Naive thymus-derived CD8-positive, alpha-beta T cell (primary cell): ENCODE data around the gene SLC9A5. TPM values are rescaled to one million over a fixed set of nuclear protein-coding genes. Genes with fewer than 3 reads are reported as not detected.

Experiments used
- ATAC-seq, 2 donors: fragments of 150-1000 bp; cut with Tn5 transposase in 1 of 2; sonication (Bioruptor Pico), chemical (Tn5 transposase) in 1 of 2; 1 replicate in 1 of 2; 2 replicates in 1 of 2; pipeline ENCODE4 v1.10.0; 2021; ENCODE audit warnings: mild to moderate bottlenecking in 2 of 2, moderate library complexity in 2 of 2
- POLR2A ChIA-PET: fragments of 350-600 bp; sonication (Branson Sonifier 250); formaldehyde crosslinking; loops from one replicate; lab custom pipeline; 2021; ENCODE audit warnings: antibody characterized with exemption; lab: Charles Lee
- DNase-seq, 10 donors: peaks; one replicate each; pipeline versions ENCODE4 v3.0.0 to v3.0.0-alpha.2; 2020 to 2022
- H3K27ac Mint-ChIP-seq, 10 donors: one replicate each; pipeline ENCODE4 v1.8.0; 2020 to 2022; ENCODE audit warnings: mild to moderate bottlenecking in 10 of 10, mixed read lengths in 10 of 10, moderate library complexity in 4 of 10, inconsistent platforms in 1 of 10
- H3K27me3 Mint-ChIP-seq, 5 donors: one replicate each; pipeline ENCODE4 v1.8.0; 2021 to 2022; ENCODE audit warnings: mixed read lengths in 5 of 5
- H3K36me3 Mint-ChIP-seq, 3 donors: one replicate each; pipeline ENCODE4 v1.8.0; 2020 to 2022; ENCODE audit warnings: mixed read lengths in 3 of 3, mild to moderate bottlenecking in 2 of 3, inconsistent platforms in 1 of 3
- H3K4me1 Mint-ChIP-seq, 4 donors: one replicate each; pipeline ENCODE4 v1.8.0; 2021 to 2022; ENCODE audit warnings: mixed read lengths in 4 of 4
- H3K4me3 Mint-ChIP-seq, 10 donors: one replicate each; pipeline ENCODE4 v1.8.0; 2020 to 2022; ENCODE audit warnings: mild to moderate bottlenecking in 10 of 10, mixed read lengths in 10 of 10, moderate library complexity in 6 of 10, inconsistent platforms in 1 of 10
- H3K9me3 Mint-ChIP-seq, 9 donors: one replicate each; pipeline ENCODE4 v1.8.0; 2020 to 2022; ENCODE audit warnings: mixed read lengths in 9 of 9, mild to moderate bottlenecking in 3 of 9, inconsistent platforms in 1 of 9, moderate library complexity in 1 of 9
- polyA plus RNA-seq, 3 donors: library from polyadenylated mRNA; unstranded; fragments of 300-500 nt; fragmentation: Illumina TruSeq; gene quantifications; one replicate each; pipeline ENCODE4 v1.2.3, GENCODE V29; 2021
- total RNA-seq, 8 experiments: library from RNA in 2 of 8; stranded (reverse) in 2 of 8; gene quantifications; one replicate each; pipeline ENCODE4 v1.2.3 and lab custom pipeline; 2021 to 2026

Gene SLC9A5
- total and polyA plus RNA-seq, 5 experiments from 2014 or later: 0.04 to 2.7 (median 0.20) TPM

GRCh38 chr16:67252609-67253497, 4.1 kb downstream of the SLC9A5 start:
- no peak overlapping the region for H3K27ac Mint-ChIP-seq
- no peaks in the 10 kb centered on the region for H3K36me3 Mint-ChIP-seq
- H3K9me3 Mint-ChIP-seq: no peaks in the 10 kb centered on the region
- POLR2A ChIA-PET: no interaction called here
- ATAC-seq (no peak), DNase-seq (no peak)
- peaks cover 2 to 30% (median 12%) of the 10 kb centered on the region in 5 donors for H3K27me3 Mint-ChIP-seq
- peaks cover 13 to 19% (median 18%) of the 10 kb centered on the region in 4 donors for H3K4me1 Mint-ChIP-seq
- H3K4me3 Mint-ChIP-seq: peak overlapping the region in 1 of 10 donors; percentile 20

- no peak for ATAC-seq
- Mint-ChIP-seq H3K9me3 (no peaks in the 10 kb centered on the region), H3K27ac (no peak overlapping the region), H3K4me1 (peaks cover 2 to 4% (median 3%) of the 10 kb centered on the region in 4 donors), H3K36me3 (no peaks in the 10 kb centered on the region), H3K27me3 (peaks cover 5 to 34% (median 13%) of the 10 kb centered on the region in 5 donors), H3K4me3 (no peak overlapping the region)
- DNase-seq: no peak
- POLR2A ChIA-PET: no interaction called here
These were observed 6.2 kb downstream of the SLC9A5 start for GRCh38 chr16:67254801-67255552.

- no peaks in the 10 kb centered on the region for H3K36me3 Mint-ChIP-seq
- POLR2A ChIA-PET: no interaction called here
- peaks cover 7 to 35% (median 18%) of the 10 kb centered on the region in 5 donors for H3K27me3 Mint-ChIP-seq
- H3K4me1 Mint-ChIP-seq: peaks cover 0 to 4% (median 0%) of the 10 kb centered on the region in 4 donors
- DNase-seq (no peak), ATAC-seq (no peak)
- no peak overlapping the region for H3K27ac Mint-ChIP-seq
- H3K9me3 Mint-ChIP-seq: no peaks in the 10 kb centered on the region
- H3K4me3 Mint-ChIP-seq: no peak overlapping the region
These were observed 6.9 kb downstream of the SLC9A5 start for GRCh38 chr16:67255553-67256221.

- POLR2A ChIA-PET: no interaction called here
- no peak for ATAC-seq
- DNase-seq: no peak
- peaks cover 8 to 46% (median 18%) of the 10 kb centered on the region in 5 donors for H3K27me3 Mint-ChIP-seq
- no peaks in the 10 kb centered on the region for H3K9me3 Mint-ChIP-seq
- H3K4me3 Mint-ChIP-seq: no peak overlapping the region
- H3K4me1 Mint-ChIP-seq: peaks cover 0 to 4% (median 0%) of the 10 kb centered on the region in 4 donors
- no peaks in the 10 kb centered on the region for H3K36me3 Mint-ChIP-seq
- H3K27ac Mint-ChIP-seq: no peak overlapping the region
These were observed 8.0 kb downstream of the SLC9A5 start for GRCh38 chr16:67256701-67257230.

GRCh38 chr16:67257486-67258160, 8.8 kb downstream of the SLC9A5 start:
- POLR2A ChIA-PET: interaction anchor here (0.5 kb wide), 1 partner anchor 788 kb away, joined by 4 read pairs; no protein-coding TSS in a partner anchor

GRCh38 chr16:67258161-67258835, 9.5 kb downstream of the SLC9A5 start:
- peaks cover 0 to 6% (median 0%) of the 10 kb centered on the region in 4 donors for H3K4me1 Mint-ChIP-seq
- DNase-seq: no peak
- H3K9me3 Mint-ChIP-seq: no peaks in the 10 kb centered on the region
- no peak overlapping the region for H3K27ac Mint-ChIP-seq
- H3K27me3 Mint-ChIP-seq: peaks cover 8 to 53% (median 25%) of the 10 kb centered on the region in 5 donors
- H3K36me3 Mint-ChIP-seq: no peaks in the 10 kb centered on the region
- POLR2A ChIA-PET: no interaction called here
- ATAC-seq: no peak
- no peak overlapping the region for H3K4me3 Mint-ChIP-seq

More at GRCh38 chr16:67257486-67258160, 8.8 kb downstream of the SLC9A5 start:
- H3K9me3 Mint-ChIP-seq: no peaks in the 10 kb centered on the region
- H3K27me3 Mint-ChIP-seq: peaks cover 8 to 53% (median 18%) of the 10 kb centered on the region in 5 donors
- H3K4me1 Mint-ChIP-seq: peaks cover 0 to 4% (median 0%) of the 10 kb centered on the region in 4 donors
- H3K4me3 Mint-ChIP-seq: no peak overlapping the region
- no peaks in the 10 kb centered on the region for H3K36me3 Mint-ChIP-seq
- DNase-seq: no peak
- no peak for ATAC-seq
- H3K27ac Mint-ChIP-seq: no peak overlapping the region

GRCh38 chr16:67259705-67260104, 10.9 kb downstream of the SLC9A5 start:
- Mint-ChIP-seq H3K36me3 (no peaks in the 10 kb centered on the region), H3K27me3 (peaks cover 8 to 52% (median 28%) of the 10 kb centered on the region in 5 donors), H3K9me3 (no peaks in the 10 kb centered on the region), H3K4me1 (peaks cover 0 to 8% (median 0%) of the 10 kb centered on the region in 4 donors), H3K4me3 (no peak overlapping the region), H3K27ac (no peak overlapping the region)
- POLR2A ChIA-PET: no interaction called here
- DNase-seq: no peak
- no peak for ATAC-seq

GRCh38 chr16:67260426-67261063, 11.8 kb downstream of the SLC9A5 start:
- Mint-ChIP-seq H3K4me3 (no peak overlapping the region), H3K9me3 (no peaks in the 10 kb centered on the region), H3K36me3 (no peaks in the 10 kb centered on the region), H3K27me3 (peaks cover 8 to 52% (median 28%) of the 10 kb centered on the region in 5 donors), H3K4me1 (peaks cover 0 to 8% (median 0%) of the 10 kb centered on the region in 4 donors), H3K27ac (peak overlapping the region in 1 of 10 donors; percentile 62)
- POLR2A ChIA-PET: interaction anchor here (0.6 to 0.7 kb wide), 3 partner anchors 10 to 375 kb away, joined by 3 to 5 read pairs (median 4); no protein-coding TSS in a partner anchor
- no peak for ATAC-seq
- no peak for DNase-seq

GRCh38 chr16:67263201-67263600, 14.4 kb downstream of the SLC9A5 start:
- POLR2A ChIA-PET: no interaction called here
- Mint-ChIP-seq H3K4me1 (peaks cover 0 to 8% (median 0%) of the 10 kb centered on the region in 4 donors), H3K4me3 (no peak overlapping the region), H3K27me3 (peaks cover 3 to 38% (median 15%) of the 10 kb centered on the region in 5 donors), H3K27ac (peak overlapping the region in 1 of 10 donors; percentile 48), H3K9me3 (no peaks in the 10 kb centered on the region), H3K36me3 (no peaks in the 10 kb centered on the region)
- DNase-seq (no peak), ATAC-seq (no peak)

GRCh38 chr16:67264277-67264676, 15.5 kb downstream of the SLC9A5 start:
- POLR2A ChIA-PET: no interaction called here
- Mint-ChIP-seq H3K4me3 (no peak overlapping the region), H3K9me3 (no peaks in the 10 kb centered on the region), H3K27me3 (peaks cover 3 to 37% (median 15%) of the 10 kb centered on the region in 5 donors), H3K4me1 (peaks cover 0 to 8% (median 0%) of the 10 kb centered on the region in 4 donors), H3K27ac (no peak overlapping the region), H3K36me3 (no peaks in the 10 kb centered on the region)
- no peak for ATAC-seq
- DNase-seq: no peak

GRCh38 chr16:67264866-67265265, 16.1 kb downstream of the SLC9A5 start:
- DNase-seq (no peak), ATAC-seq (no peak)
- no peak overlapping the region for H3K27ac Mint-ChIP-seq
- no peaks in the 10 kb centered on the region for H3K36me3 Mint-ChIP-seq
- no peaks in the 10 kb centered on the region for H3K9me3 Mint-ChIP-seq
- H3K4me3 Mint-ChIP-seq: no peak overlapping the region
- peaks cover 0 to 5% (median 0%) of the 10 kb centered on the region in 4 donors for H3K4me1 Mint-ChIP-seq
- POLR2A ChIA-PET: no interaction called here
- peaks cover 3 to 32% (median 15%) of the 10 kb centered on the region in 5 donors for H3K27me3 Mint-ChIP-seq
